DOHH2 (cell line): ENCODE results near the gene RNMT.

Experiments
- H3F3A ChIP-seq: fragments of 200-600 bp; sonication (generic), shearing (Covaris generic); 2 replicates; pipeline ENCODE4 v1.6.0; 2016; ENCODE audit warnings: antibody characterized with exemption, mild to moderate bottlenecking; ENCODE audit not compliant: control insufficient read depth, insufficient read depth
- H3K27ac ChIP-seq: fragments of 200-600 bp; sonication (generic); 2 replicates; pipeline ENCODE4 v1.5.1; 2014; ENCODE audit warnings: low read depth, mild to moderate bottlenecking, low read length, moderate library complexity
- H3K27me3 ChIP-seq: fragments of 200-600 bp; sonication (generic); 2 replicates; pipeline ENCODE4 v1.6.1; 2014; ENCODE audit warnings: mild to moderate bottlenecking, low read length, mixed read lengths; ENCODE audit not compliant: control insufficient read depth
- H3K36me3 ChIP-seq: fragments of 200-600 bp; sonication (generic); 2 replicates; pipeline ENCODE4 v1.6.1; 2014; ENCODE audit warnings: mild to moderate bottlenecking, low read length, moderate library complexity, mixed read lengths; ENCODE audit not compliant: control insufficient read depth
- H3K4me1 ChIP-seq: fragments of 200-600 bp; sonication (generic); 2 replicates; pipeline ENCODE4 v1.6.1; 2014; ENCODE audit warnings: mild to moderate bottlenecking, low read length, mixed read lengths; ENCODE audit not compliant: control insufficient read depth
- H3K4me2 ChIP-seq: fragments of 200-600 bp; sonication (generic); 2 replicates; pipeline ENCODE4 v1.6.0; 2014; ENCODE audit warnings: mild to moderate bottlenecking, low read length, moderate library complexity
- H3K4me3 ChIP-seq: fragments of 200-600 bp; sonication (generic); 2 replicates; pipeline ENCODE4 v1.5.1; 2014; ENCODE audit warnings: mild to moderate bottlenecking, low read length, mixed read lengths
- H3K79me2 ChIP-seq: fragments of 200-600 bp; sonication (generic); 2 replicates; pipeline ENCODE4 v1.6.1; 2014; ENCODE audit warnings: mild to moderate bottlenecking, low read length, mixed read lengths; ENCODE audit not compliant: control insufficient read depth
- H3K9me2 ChIP-seq: fragments of 200-600 bp; sonication (generic); replicated peaks from 2 replicates; pipeline ENCODE4 v1.6.1; 2014; ENCODE audit warnings: mild to moderate bottlenecking, low read length, mixed read lengths; ENCODE audit not compliant: control insufficient read depth
- H3K9me3 ChIP-seq: fragments of 200-600 bp; sonication (generic); 2 replicates; pipeline ENCODE4 v1.6.1; 2014; ENCODE audit warnings: antibody characterized with exemption, low read length, mixed read lengths; ENCODE audit not compliant: control insufficient read depth, insufficient read depth
- H4K20me1 ChIP-seq: fragments of 200-600 bp; sonication (generic); 2 replicates; pipeline ENCODE4 v1.6.0; 2014; ENCODE audit warnings: low read depth, mild to moderate bottlenecking, antibody characterized with exemption, low read length, moderate library complexity; ENCODE audit not compliant: control insufficient read depth, insufficient read depth
- CTCF ChIP-seq: fragments of 200-600 bp; sonication (generic); IDR thresholded peaks from one replicate; pipeline ENCODE4 v1.5.1; 2014; ENCODE audit warnings: antibody characterized with exemption, mild to moderate bottlenecking, low read depth, low read length; ENCODE audit not compliant: poor library complexity, severe bottlenecking
- EZH2phosphoT487 ChIP-seq: fragments of 200-600 bp; sonication (generic); IDR thresholded peaks from 2 replicates; pipeline ENCODE4 v1.6.1; 2017; ENCODE audit warnings: borderline replicate concordance, mild to moderate bottlenecking, antibody characterized with exemption, low read length, moderate library complexity, mixed read lengths

The RNMT gene

DNA sequence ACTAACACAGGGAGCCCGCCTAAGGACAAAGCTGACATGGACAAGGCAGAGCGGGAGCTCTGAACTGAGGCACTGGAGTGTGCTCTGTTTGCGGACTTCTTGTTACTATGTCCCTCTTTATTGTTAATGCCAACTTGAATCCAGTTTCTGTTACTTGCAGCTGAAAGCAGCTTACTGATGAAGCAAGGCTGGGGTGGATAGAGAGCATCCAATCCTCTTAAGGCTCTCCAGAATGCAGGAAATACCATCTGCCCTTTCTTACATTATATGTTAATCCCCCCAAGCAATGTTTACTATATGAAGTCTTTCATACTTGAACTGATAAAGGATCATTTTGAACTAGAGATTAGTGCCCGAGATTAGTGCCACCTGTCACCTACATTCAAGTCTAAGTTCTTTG, 9.6 kb upstream of the RNMT start:
- H3K9me2 ChIP-seq, result no peaks in the 10 kb centered on the region
- no peak overlapping the region for H3K4me3 ChIP-seq
- H3F3A ChIP-seq, result no peaks in the 10 kb centered on the region
- no peak overlapping the region for H3K4me2 ChIP-seq
- peaks cover 100% of the 10 kb centered on the region for H3K79me2 ChIP-seq
- no peaks in the 10 kb centered on the region for H3K27me3 ChIP-seq
- H3K27ac ChIP-seq, result no peak overlapping the region
- no peaks in the 10 kb centered on the region for H3K4me1 ChIP-seq
- TF ChIP-seq EZH2phosphoT487 (no peak), CTCF (no peak)
- no peaks in the 10 kb centered on the region for H3K9me3 ChIP-seq
- H3K36me3 ChIP-seq, result peaks cover 38% of the 10 kb centered on the region
- peaks cover 13% of the 10 kb centered on the region for H4K20me1 ChIP-seq

- H3K9me3 ChIP-seq, result no peaks in the 10 kb centered on the region
- H3K4me3 ChIP-seq, result no peak overlapping the region
- H3F3A ChIP-seq, result no peaks in the 10 kb centered on the region
- H3K27me3 ChIP-seq, result no peaks in the 10 kb centered on the region
- H3K9me2 ChIP-seq, result no peaks in the 10 kb centered on the region
- H3K4me2 ChIP-seq, result no peak overlapping the region
- no peak overlapping the region for H3K27ac ChIP-seq
- peaks cover 7% of the 10 kb centered on the region; the same call in 1 of the 2 replicates for H4K20me1 ChIP-seq
- H3K79me2 ChIP-seq, result peaks cover 100% of the 10 kb centered on the region
- H3K4me1 ChIP-seq, result peaks cover 16% of the 10 kb centered on the region
- H3K36me3 ChIP-seq, result peaks cover 50% of the 10 kb centered on the region
- TF ChIP-seq CTCF (no peak), EZH2phosphoT487 (no peak)
Measured at GRCh38 chr18:13720123-13720522, 6.3 kb upstream of the RNMT start.

- Histone ChIP-seq H3K27ac (no peak overlapping the region), H3K4me1 (peaks cover 19% of the 10 kb centered on the region), H3K4me2 (no peak overlapping the region), H3K79me2 (peaks cover 100% of the 10 kb centered on the region), H3K9me3 (no peaks in the 10 kb centered on the region), H3K9me2 (no peaks in the 10 kb centered on the region), H3K36me3 (peaks cover 52% of the 10 kb centered on the region), H3K4me3 (no peak overlapping the region), H3K27me3 (no peaks in the 10 kb centered on the region), H4K20me1 (peaks cover 10% of the 10 kb centered on the region; the same call in 1 of the 2 replicates), H3F3A (no peaks in the 10 kb centered on the region)
- no peak for TF ChIP-seq EZH2phosphoT487
- no peak for TF ChIP-seq CTCF
Measured at GRCh38 chr18:13720847-13721246, 5.6 kb upstream of the RNMT start.
